Neural crest cell (in vitro differentiated cells): ENCODE data around the gene SNCG. TPM values are rescaled to one million over a fixed set of nuclear protein-coding genes. Genes with fewer than 3 reads are reported as not detected.
A peak's percentile ranks its signal among the peaks of the same experiment; 100 is the strongest.
"Not testable (repeated sequence)": the region's sequence is repeated elsewhere in the genome, so short reads cannot be mapped to it uniquely, and the experiment has no call there.

Experiments
- DNase-seq: peaks from one replicate; pipeline ENCODE4 v3.0.0; 2021; ENCODE audit warnings: low read depth, mixed read lengths, low spot score
- H3K27ac Mint-ChIP-seq: one replicate; pipeline ENCODE4 v1.8.0; 2021; ENCODE audit warnings: mild to moderate bottlenecking, mixed read lengths; ENCODE audit not compliant: unreplicated experiment
- H3K27me3 Mint-ChIP-seq: 2 replicates; pipeline ENCODE4 v1.8.0; 2021; ENCODE audit warnings: low read depth, mild to moderate bottlenecking, mixed read lengths
- H3K36me3 Mint-ChIP-seq: 2 replicates; pipeline ENCODE4 v1.8.0; 2021; ENCODE audit warnings: low read depth, mild to moderate bottlenecking, mixed read lengths
- H3K4me1 Mint-ChIP-seq: 2 replicates; pipeline ENCODE4 v1.8.0; 2021; ENCODE audit warnings: mixed read lengths
- H3K4me3 Mint-ChIP-seq: one replicate; pipeline ENCODE4 v1.8.0; 2021; ENCODE audit warnings: mild to moderate bottlenecking, mixed read lengths
- H3K9me3 Mint-ChIP-seq: 2 replicates; pipeline ENCODE4 v1.8.0; 2021; ENCODE audit warnings: mixed read lengths
- total RNA-seq: library from RNA; stranded (reverse); gene quantifications from 2 replicates; pipeline ENCODE4 v1.2.1, GENCODE V29; 2021
- TF ChIP-seq, protein P1 (sequence below): fragments of 200-600 bp; sonication (generic); conservative IDR thresholded peaks from 2 replicates; pipeline ENCODE4 v1.5.0; 2021; ENCODE audit warnings: antibody characterized with exemption, mild to moderate bottlenecking

Gene SNCG
- total RNA-seq, 1 donor from 2014 or later = 8.2 TPM

- no peak overlapping the region for H3K4me3 Mint-ChIP-seq
- DNase-seq = no peak
- no peak overlapping the region for H3K27ac Mint-ChIP-seq
Observed at GRCh38 chr10:86950349-86950748, 8.1 kb upstream of the SNCG start.

GRCh38 chr10:86951184-86951761 is 7.1 kb upstream of the SNCG start:
- TF ChIP-seq, protein P1, sequence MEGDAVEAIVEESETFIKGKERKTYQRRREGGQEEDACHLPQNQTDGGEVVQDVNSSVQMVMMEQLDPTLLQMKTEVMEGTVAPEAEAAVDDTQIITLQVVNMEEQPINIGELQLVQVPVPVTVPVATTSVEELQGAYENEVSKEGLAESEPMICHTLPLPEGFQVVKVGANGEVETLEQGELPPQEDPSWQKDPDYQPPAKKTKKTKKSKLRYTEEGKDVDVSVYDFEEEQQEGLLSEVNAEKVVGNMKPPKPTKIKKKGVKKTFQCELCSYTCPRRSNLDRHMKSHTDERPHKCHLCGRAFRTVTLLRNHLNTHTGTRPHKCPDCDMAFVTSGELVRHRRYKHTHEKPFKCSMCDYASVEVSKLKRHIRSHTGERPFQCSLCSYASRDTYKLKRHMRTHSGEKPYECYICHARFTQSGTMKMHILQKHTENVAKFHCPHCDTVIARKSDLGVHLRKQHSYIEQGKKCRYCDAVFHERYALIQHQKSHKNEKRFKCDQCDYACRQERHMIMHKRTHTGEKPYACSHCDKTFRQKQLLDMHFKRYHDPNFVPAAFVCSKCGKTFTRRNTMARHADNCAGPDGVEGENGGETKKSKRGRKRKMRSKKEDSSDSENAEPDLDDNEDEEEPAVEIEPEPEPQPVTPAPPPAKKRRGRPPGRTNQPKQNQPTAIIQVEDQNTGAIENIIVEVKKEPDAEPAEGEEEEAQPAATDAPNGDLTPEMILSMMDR = no peak
- H3K27me3 Mint-ChIP-seq = no peaks in the 10 kb centered on the region
- H3K36me3 Mint-ChIP-seq = peaks cover 12% of the 10 kb centered on the region
- H3K4me1 Mint-ChIP-seq = peaks cover 36% of the 10 kb centered on the region
- no peak overlapping the region for H3K4me3 Mint-ChIP-seq
- H3K9me3 Mint-ChIP-seq = peaks cover 14% of the 10 kb centered on the region
- no peak for DNase-seq
- no peak overlapping the region for H3K27ac Mint-ChIP-seq

More at GRCh38 chr10:86950349-86950748, 8.1 kb upstream of the SNCG start:
- peaks cover 37% of the 10 kb centered on the region for H3K4me1 Mint-ChIP-seq
- H3K36me3 Mint-ChIP-seq = peaks cover 12% of the 10 kb centered on the region
- H3K27me3 Mint-ChIP-seq = no peaks in the 10 kb centered on the region
- H3K9me3 Mint-ChIP-seq = peaks cover 14% of the 10 kb centered on the region
- TF ChIP-seq, protein P1 = no peak

DNA sequence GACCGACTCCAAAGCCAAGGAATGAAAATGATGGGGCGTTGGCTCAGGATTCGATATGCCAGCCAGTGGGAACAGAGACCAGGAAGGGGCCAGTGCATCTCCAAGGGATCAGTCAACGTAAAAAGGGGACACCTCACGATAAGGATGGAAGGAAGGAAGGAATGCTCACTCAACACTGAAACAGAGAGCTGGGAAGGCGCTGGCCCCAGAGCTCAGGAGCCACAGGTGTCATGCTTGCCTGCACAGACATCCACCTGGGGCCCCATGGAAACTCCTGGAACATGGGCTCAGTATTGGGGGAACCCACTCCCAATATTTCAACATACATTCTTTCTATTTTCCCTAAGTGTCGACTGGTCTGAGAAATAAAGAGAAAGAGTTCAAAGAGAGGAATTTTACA is 6.3 kb upstream of the SNCG start:
- no peak for DNase-seq
- Mint-ChIP-seq H3K9me3 (peaks cover 14% of the 10 kb centered on the region), H3K4me3 (no peak overlapping the region), H3K4me1 (peaks cover 30% of the 10 kb centered on the region), H3K36me3 (peaks cover 12% of the 10 kb centered on the region), H3K27ac (peak overlapping the region; percentile 36), H3K27me3 (no peaks in the 10 kb centered on the region)
- TF ChIP-seq, protein P1 = no peak

GRCh38 chr10:86952697-86953096 is 5.7 kb upstream of the SNCG start:
- peaks cover 14% of the 10 kb centered on the region for H3K9me3 Mint-ChIP-seq
- peaks cover 30% of the 10 kb centered on the region for H3K4me1 Mint-ChIP-seq
- not testable (repeated sequence) for H3K27me3 Mint-ChIP-seq, DNase-seq, H3K27ac Mint-ChIP-seq, H3K4me3 Mint-ChIP-seq
- peaks cover 12% of the 10 kb centered on the region for H3K36me3 Mint-ChIP-seq

DNA sequence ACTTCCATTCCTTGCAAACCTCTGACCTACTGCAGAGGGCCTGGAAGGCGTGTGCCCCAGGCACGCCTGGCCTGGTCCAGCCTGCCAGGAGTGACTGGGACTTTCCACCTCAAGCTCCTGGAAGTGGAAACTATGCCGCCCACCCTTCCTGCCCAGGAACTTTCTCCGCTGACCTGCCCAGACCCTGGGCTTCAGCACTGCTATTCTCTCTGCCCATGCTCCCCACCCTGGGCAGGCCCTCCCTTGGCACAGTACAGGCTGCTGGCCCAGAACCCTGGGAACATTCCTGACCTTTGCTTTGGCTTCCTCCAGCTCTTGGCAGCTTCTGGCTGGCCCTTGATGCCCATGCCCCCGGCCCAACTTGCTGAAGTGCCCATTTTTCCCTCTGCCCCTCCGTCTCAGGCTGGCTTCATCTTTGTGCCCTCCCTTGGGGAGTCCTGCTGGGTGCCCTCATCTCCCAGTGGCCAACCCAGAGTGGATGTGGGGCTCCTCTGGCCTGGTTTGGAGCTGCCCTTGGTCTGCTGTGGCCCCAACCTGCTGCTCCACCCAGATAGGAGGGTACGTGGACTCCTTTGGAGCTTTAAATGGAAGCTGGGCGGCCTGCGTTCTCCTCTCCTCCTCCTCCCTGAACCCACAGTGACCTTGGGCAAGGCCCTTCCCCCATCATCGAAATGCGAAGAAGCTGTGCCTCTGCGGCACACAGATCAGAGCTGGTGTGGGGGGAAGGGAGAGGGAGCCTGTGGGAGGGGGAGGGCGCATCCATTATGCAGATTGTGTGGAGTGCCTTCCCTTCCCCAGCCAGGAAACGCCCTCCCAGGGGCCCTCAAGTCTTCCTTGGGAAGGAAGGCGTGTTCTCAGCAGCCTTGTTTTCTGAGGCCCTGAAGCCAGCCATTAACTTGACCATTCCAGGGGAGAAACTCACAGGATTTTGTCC is 4.4 kb upstream of the SNCG start:
- H3K27me3 Mint-ChIP-seq = no peaks in the 10 kb centered on the region
- TF ChIP-seq, protein P1 = no peak
- H3K4me1 Mint-ChIP-seq = peaks cover 36% of the 10 kb centered on the region
- peak; percentile 80 for DNase-seq
- peak overlapping the region; percentile 93 for H3K27ac Mint-ChIP-seq
- H3K4me3 Mint-ChIP-seq = peak overlapping the region; percentile 71
- H3K36me3 Mint-ChIP-seq = peaks cover 12% of the 10 kb centered on the region
- H3K9me3 Mint-ChIP-seq = peaks cover 14% of the 10 kb centered on the region
